Measurements from ENCODE around the gene OR51L1.
"Not testable (repeated sequence)": the region's sequence is repeated elsewhere in the genome, so short reads cannot be mapped to it uniquely, and the experiment has no call there.

The OR51L1 gene

GRCh38 chr11:4994551-4994950, at the start of gene OR51L1:
OR51L1 (plus strand) TSS chr11:4994851; CDS start chr11:4998983, 4,132 bp downstream.
- Histone ChIP-seq H3K4me3 (ENCODE audit: low read length in 2 of 2) (no peak within 1 kb of the TSS), H3K27me3 (ENCODE audit: control insufficient read depth in 2 of 2, insufficient read depth in 2 of 2, low read length in 2 of 2) (no peaks in the 10 kb centered on the region), H3K9me3 (ENCODE audit: control insufficient read depth in 2 of 2, low read length in 2 of 2) (no peaks in the 10 kb centered on the region), H3K36me3 (ENCODE audit: control insufficient read depth in 2 of 2, insufficient read depth in 2 of 2, low read length in 2 of 2) (no peaks in the 10 kb centered on the region), H3K4me1 (ENCODE audit: control insufficient read depth in 2 of 2, insufficient read depth in 2 of 2, low read length in 2 of 2) (no peaks in the 10 kb centered on the region), H3K27ac (ENCODE audit: low read depth in 2 of 2, low read length in 2 of 2) (no peak within 1 kb of the TSS), H3K9ac (ENCODE audit: low read depth in 1 of 2, low read length in 2 of 2) (no peak within 1 kb of the TSS)

GRCh38 chr11:4947505-4947904, 47.1 kb upstream of the OR51L1 start, which contains the start of gene OR51A4:
OR51A4 (minus strand) TSS chr11:4947605; CDS start chr11:4947100, 505 bp downstream.
- Histone ChIP-seq H3K27me3 (ENCODE audit: control insufficient read depth in 2 of 2, insufficient read depth in 2 of 2, low read length in 2 of 2) (no peaks in the 10 kb centered on the region), H3K4me3 (ENCODE audit: low read length in 2 of 2) (no peak within 1 kb of the TSS), H3K27ac (ENCODE audit: low read depth in 2 of 2, low read length in 2 of 2) (no peak within 1 kb of the TSS), H3K9ac (ENCODE audit: low read depth in 1 of 2, low read length in 2 of 2) (no peak within 1 kb of the TSS), H3K4me1 (ENCODE audit: control insufficient read depth in 2 of 2, insufficient read depth in 2 of 2, low read length in 2 of 2) (no peaks in the 10 kb centered on the region), H3K36me3 (ENCODE audit: control insufficient read depth in 2 of 2, insufficient read depth in 2 of 2, low read length in 2 of 2) (no peaks in the 10 kb centered on the region), H3K9me3 (ENCODE audit: control insufficient read depth in 2 of 2, low read length in 2 of 2) (no peaks in the 10 kb centered on the region)

GRCh38 chr11:4955613-4956012, 39.0 kb upstream of the OR51L1 start, which contains the start of gene OR51A2:
OR51A2 (minus strand) TSS chr11:4955713; CDS start chr11:4955713, 0 bp downstream.
- H3K9ac ChIP-seq (ENCODE audit: low read depth in 1 of 2, low read length in 2 of 2); H3K27me3 ChIP-seq (ENCODE audit: control insufficient read depth in 2 of 2, insufficient read depth in 2 of 2, low read length in 2 of 2); H3K4me1 ChIP-seq (ENCODE audit: control insufficient read depth in 2 of 2, insufficient read depth in 2 of 2, low read length in 2 of 2); H3K4me3 ChIP-seq (ENCODE audit: low read length in 2 of 2); H3K27ac ChIP-seq (ENCODE audit: low read depth in 2 of 2, low read length in 2 of 2); H3K9me3 ChIP-seq (ENCODE audit: control insufficient read depth in 2 of 2, low read length in 2 of 2); H3K36me3 ChIP-seq (ENCODE audit: control insufficient read depth in 2 of 2, insufficient read depth in 2 of 2, low read length in 2 of 2): not testable (repeated sequence)

GRCh38 chr11:4957396-4957795, 37.3 kb upstream of the OR51L1 start:
- H3K4me3 ChIP-seq (ENCODE audit: low read length in 2 of 2) = no peak overlapping the region
- no peak overlapping the region for H3K27ac ChIP-seq (ENCODE audit: low read depth in 2 of 2, low read length in 2 of 2)
- no peaks in the 10 kb centered on the region for H3K36me3 ChIP-seq (ENCODE audit: control insufficient read depth in 2 of 2, insufficient read depth in 2 of 2, low read length in 2 of 2)
- no peaks in the 10 kb centered on the region for H3K27me3 ChIP-seq (ENCODE audit: control insufficient read depth in 2 of 2, insufficient read depth in 2 of 2, low read length in 2 of 2)
- H3K4me1 ChIP-seq (ENCODE audit: control insufficient read depth in 2 of 2, insufficient read depth in 2 of 2, low read length in 2 of 2) = no peaks in the 10 kb centered on the region
- H3K9me3 ChIP-seq (ENCODE audit: control insufficient read depth in 2 of 2, low read length in 2 of 2) = no peaks in the 10 kb centered on the region
- no peak overlapping the region for H3K9ac ChIP-seq (ENCODE audit: low read depth in 1 of 2, low read length in 2 of 2)

- Histone ChIP-seq H3K9me3 (ENCODE audit: control insufficient read depth in 2 of 2, low read length in 2 of 2) (no peaks in the 10 kb centered on the region), H3K4me3 (ENCODE audit: low read length in 2 of 2) (no peak overlapping the region), H3K27me3 (ENCODE audit: control insufficient read depth in 2 of 2, insufficient read depth in 2 of 2, low read length in 2 of 2) (no peaks in the 10 kb centered on the region), H3K9ac (ENCODE audit: low read depth in 1 of 2, low read length in 2 of 2) (no peak overlapping the region), H3K4me1 (ENCODE audit: control insufficient read depth in 2 of 2, insufficient read depth in 2 of 2, low read length in 2 of 2) (no peaks in the 10 kb centered on the region), H3K27ac (ENCODE audit: low read depth in 2 of 2, low read length in 2 of 2) (no peak overlapping the region), H3K36me3 (ENCODE audit: control insufficient read depth in 2 of 2, insufficient read depth in 2 of 2, low read length in 2 of 2) (no peaks in the 10 kb centered on the region)
These were observed 33.8 kb upstream of the OR51L1 start for GRCh38 chr11:4960877-4961276.

GRCh38 chr11:4962816-4963215, 31.8 kb upstream of the OR51L1 start:
- H3K9me3 ChIP-seq (ENCODE audit: control insufficient read depth in 2 of 2, low read length in 2 of 2) = no peaks in the 10 kb centered on the region
- no peaks in the 10 kb centered on the region for H3K27me3 ChIP-seq (ENCODE audit: control insufficient read depth in 2 of 2, insufficient read depth in 2 of 2, low read length in 2 of 2)
- H3K9ac ChIP-seq (ENCODE audit: low read depth in 1 of 2, low read length in 2 of 2) = no peak overlapping the region
- no peak overlapping the region for H3K4me3 ChIP-seq (ENCODE audit: low read length in 2 of 2)
- H3K36me3 ChIP-seq (ENCODE audit: control insufficient read depth in 2 of 2, insufficient read depth in 2 of 2, low read length in 2 of 2) = no peaks in the 10 kb centered on the region
- no peak overlapping the region for H3K27ac ChIP-seq (ENCODE audit: low read depth in 2 of 2, low read length in 2 of 2)
- no peaks in the 10 kb centered on the region for H3K4me1 ChIP-seq (ENCODE audit: control insufficient read depth in 2 of 2, insufficient read depth in 2 of 2, low read length in 2 of 2)

- Histone ChIP-seq H3K4me3 (ENCODE audit: low read length in 2 of 2) (no peak overlapping the region), H3K9me3 (ENCODE audit: control insufficient read depth in 2 of 2, low read length in 2 of 2) (no peaks in the 10 kb centered on the region), H3K27me3 (ENCODE audit: control insufficient read depth in 2 of 2, insufficient read depth in 2 of 2, low read length in 2 of 2) (no peaks in the 10 kb centered on the region)
These were observed 19.2 kb upstream of the OR51L1 start for GRCh38 chr11:4975436-4975835.

GRCh38 chr11:4979036-4979435, 15.6 kb upstream of the OR51L1 start:
- Histone ChIP-seq H3K4me1 (ENCODE audit: control insufficient read depth in 2 of 2, insufficient read depth in 2 of 2, low read length in 2 of 2) (no peaks in the 10 kb centered on the region), H3K4me3 (ENCODE audit: low read length in 2 of 2) (no peak overlapping the region), H3K36me3 (ENCODE audit: control insufficient read depth in 2 of 2, insufficient read depth in 2 of 2, low read length in 2 of 2) (no peaks in the 10 kb centered on the region), H3K9ac (ENCODE audit: low read depth in 1 of 2, low read length in 2 of 2) (no peak overlapping the region), H3K27ac (ENCODE audit: low read depth in 2 of 2, low read length in 2 of 2) (no peak overlapping the region), H3K9me3 (ENCODE audit: control insufficient read depth in 2 of 2, low read length in 2 of 2) (no peaks in the 10 kb centered on the region), H3K27me3 (ENCODE audit: control insufficient read depth in 2 of 2, insufficient read depth in 2 of 2, low read length in 2 of 2) (no peaks in the 10 kb centered on the region)

More at GRCh38 chr11:4975436-4975835, 19.2 kb upstream of the OR51L1 start:
- Histone ChIP-seq H3K36me3 (ENCODE audit: control insufficient read depth in 2 of 2, insufficient read depth in 2 of 2, low read length in 2 of 2) (no peaks in the 10 kb centered on the region), H3K9ac (ENCODE audit: low read depth in 1 of 2, low read length in 2 of 2) (no peak overlapping the region), H3K27ac (ENCODE audit: low read depth in 2 of 2, low read length in 2 of 2) (no peak overlapping the region), H3K4me1 (ENCODE audit: control insufficient read depth in 2 of 2, insufficient read depth in 2 of 2, low read length in 2 of 2) (no peaks in the 10 kb centered on the region)

GRCh38 chr11:4982678-4983077, 12.0 kb upstream of the OR51L1 start:
- H3K27me3 ChIP-seq (ENCODE audit: control insufficient read depth in 2 of 2, insufficient read depth in 2 of 2, low read length in 2 of 2) = no peaks in the 10 kb centered on the region
- H3K9me3 ChIP-seq (ENCODE audit: control insufficient read depth in 2 of 2, low read length in 2 of 2) = no peaks in the 10 kb centered on the region
- H3K36me3 ChIP-seq (ENCODE audit: control insufficient read depth in 2 of 2, insufficient read depth in 2 of 2, low read length in 2 of 2) = no peaks in the 10 kb centered on the region
- H3K27ac ChIP-seq (ENCODE audit: low read depth in 2 of 2, low read length in 2 of 2) = no peak overlapping the region
- H3K4me3 ChIP-seq (ENCODE audit: low read length in 2 of 2) = no peak overlapping the region
- H3K9ac ChIP-seq (ENCODE audit: low read depth in 1 of 2, low read length in 2 of 2) = no peak overlapping the region
- H3K4me1 ChIP-seq (ENCODE audit: control insufficient read depth in 2 of 2, insufficient read depth in 2 of 2, low read length in 2 of 2) = no peaks in the 10 kb centered on the region

- Histone ChIP-seq H3K27ac (ENCODE audit: low read depth in 2 of 2, low read length in 2 of 2) (no peak overlapping the region), H3K27me3 (ENCODE audit: control insufficient read depth in 2 of 2, insufficient read depth in 2 of 2, low read length in 2 of 2) (no peaks in the 10 kb centered on the region), H3K9ac (ENCODE audit: low read depth in 1 of 2, low read length in 2 of 2) (no peak overlapping the region), H3K36me3 (ENCODE audit: control insufficient read depth in 2 of 2, insufficient read depth in 2 of 2, low read length in 2 of 2) (no peaks in the 10 kb centered on the region), H3K9me3 (ENCODE audit: control insufficient read depth in 2 of 2, low read length in 2 of 2) (no peaks in the 10 kb centered on the region), H3K4me3 (ENCODE audit: low read length in 2 of 2) (no peak overlapping the region), H3K4me1 (ENCODE audit: control insufficient read depth in 2 of 2, insufficient read depth in 2 of 2, low read length in 2 of 2) (no peaks in the 10 kb centered on the region)
These were observed 10.8 kb upstream of the OR51L1 start for GRCh38 chr11:4983841-4984240.

GRCh38 chr11:4991060-4991459, 3.6 kb upstream of the OR51L1 start:
- Histone ChIP-seq H3K9ac (ENCODE audit: low read depth in 1 of 2, low read length in 2 of 2) (no peak overlapping the region), H3K36me3 (ENCODE audit: control insufficient read depth in 2 of 2, insufficient read depth in 2 of 2, low read length in 2 of 2) (no peaks in the 10 kb centered on the region), H3K27ac (ENCODE audit: low read depth in 2 of 2, low read length in 2 of 2) (no peak overlapping the region), H3K9me3 (ENCODE audit: control insufficient read depth in 2 of 2, low read length in 2 of 2) (no peaks in the 10 kb centered on the region), H3K4me3 (ENCODE audit: low read length in 2 of 2) (no peak overlapping the region), H3K4me1 (ENCODE audit: control insufficient read depth in 2 of 2, insufficient read depth in 2 of 2, low read length in 2 of 2) (no peaks in the 10 kb centered on the region), H3K27me3 (ENCODE audit: control insufficient read depth in 2 of 2, insufficient read depth in 2 of 2, low read length in 2 of 2) (no peaks in the 10 kb centered on the region)

Data from mucosa of rectum (tissue), 2 donors.